Stimulated activated CD4-positive, alpha-beta T cell treated with anti-CD3 and anti-CD28 coated beads, Interleukin-1b, Interleukin-23, amount 100 ng/mL, for 4 hours (primary cell): ENCODE data around the gene HCRT.
"Not testable (repeated sequence)": the region's sequence is repeated elsewhere in the genome, so short reads cannot be mapped to it uniquely, and the experiment has no call there.

Experiments used
- DNase-seq, 2 donors: peaks; one replicate each; pipeline ENCODE4 v3.0.0-alpha.2; 2020; ENCODE audit warnings: low read depth in 2 of 2

Gene HCRT

GRCh38 chr17:42197564-42198156 lies 12.4 kb upstream of the HCRT start:
- no peak for DNase-seq

- DNase-seq, result peak; percentile 64 to 65
Observed at GRCh38 chr17:42193969-42194899, 9.0 kb upstream of the HCRT start, which contains the start of gene GHDC. TSS of gene GHDC (minus strand) at chr17:42194494. CDS start at chr17:42193581, 913 bp downstream.

- no peak for DNase-seq
Observed at GRCh38 chr17:42193216-42193968, 8.1 kb upstream of the HCRT start.

GRCh38 chr17:42192189-42193126 lies 7.2 kb upstream of the HCRT start:
- DNase-seq, result no peak

- no peak for DNase-seq
Observed at GRCh38 chr17:42191275-42191608, 6.0 kb upstream of the HCRT start.

GRCh38 chr17:42190491-42191274 lies 5.4 kb upstream of the HCRT start:
- DNase-seq, result no peak

GRCh38 chr17:42189651-42189965 lies 4.4 kb upstream of the HCRT start:
- no peak for DNase-seq

- DNase-seq, result no peak
Observed at GRCh38 chr17:42188749-42189650, 3.7 kb upstream of the HCRT start.

GRCh38 chr17:42187833-42188232 lies 2.6 kb upstream of the HCRT start:
- DNase-seq, result no peak

GRCh38 chr17:42186191-42186590 lies 939 bp upstream of the HCRT start:
- not testable (repeated sequence) for DNase-seq

- DNase-seq, result no peak
Observed at GRCh38 chr17:42185621-42185930, 324 bp upstream of the HCRT start.

GRCh38 chr17:42183741-42184711 lies 1.2 kb downstream of the HCRT start:
- peak; percentile 59 to 78 for DNase-seq

- no peak for DNase-seq
Observed at GRCh38 chr17:42182927-42183734, 2.1 kb downstream of the HCRT start.

GRCh38 chr17:42181851-42182207 lies 3.4 kb downstream of the HCRT start:
- no peak for DNase-seq

GRCh38 chr17:42180922-42181850 lies 4.1 kb downstream of the HCRT start, which contains the start of gene KCNH4:
TSS of gene KCNH4 (minus strand) at chr17:42181142. CDS start at chr17:42180945, 197 bp downstream.
- DNase-seq, result peak; percentile 85 to 90

GRCh38 chr17:42180411-42180921 lies 4.8 kb downstream of the HCRT start:
- no peak for DNase-seq
